ENCODE results near the gene CPXM2.

CPXM2 gene

DNA sequence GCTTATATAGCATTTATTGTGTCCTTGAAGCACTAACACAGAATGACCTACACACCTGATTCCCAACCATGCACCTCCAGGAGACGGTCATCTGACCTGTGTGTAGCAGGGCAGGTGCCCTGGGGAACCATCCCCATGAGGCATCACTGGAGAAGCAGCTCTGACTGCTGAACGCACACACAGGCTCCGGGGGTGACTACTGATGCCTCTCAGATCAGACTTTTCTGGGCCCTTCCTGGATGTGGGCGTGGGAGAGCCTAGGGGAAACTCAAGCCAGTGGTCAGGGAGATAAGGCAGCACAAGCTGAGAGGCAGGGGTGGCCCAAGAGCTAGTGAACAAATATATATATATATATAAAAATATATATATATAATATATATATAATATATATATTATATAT, 37.6 kb downstream of the CPXM2 start:
- H3K9me3 ChIP-seq (ENCODE audit: control insufficient read depth in 2 of 2, low read length in 2 of 2), result no peaks in the 10 kb centered on the region
- H3K27ac ChIP-seq (ENCODE audit: low read depth in 2 of 2, low read length in 2 of 2), result no peak overlapping the region
- no peaks in the 10 kb centered on the region for H3K27me3 ChIP-seq (ENCODE audit: control insufficient read depth in 2 of 2, insufficient read depth in 2 of 2, low read length in 2 of 2)
- H3K4me1 ChIP-seq (ENCODE audit: control insufficient read depth in 2 of 2, insufficient read depth in 2 of 2, low read length in 2 of 2), result peaks cover 2% of the 10 kb centered on the region in 2 donors
- no peak overlapping the region for H3K4me3 ChIP-seq (ENCODE audit: low read length in 2 of 2)
- H3K36me3 ChIP-seq (ENCODE audit: control insufficient read depth in 2 of 2, insufficient read depth in 2 of 2, low read length in 2 of 2), result no peaks in the 10 kb centered on the region
- H3K9ac ChIP-seq (ENCODE audit: low read depth in 1 of 2, low read length in 2 of 2), result no peak overlapping the region

DNA sequence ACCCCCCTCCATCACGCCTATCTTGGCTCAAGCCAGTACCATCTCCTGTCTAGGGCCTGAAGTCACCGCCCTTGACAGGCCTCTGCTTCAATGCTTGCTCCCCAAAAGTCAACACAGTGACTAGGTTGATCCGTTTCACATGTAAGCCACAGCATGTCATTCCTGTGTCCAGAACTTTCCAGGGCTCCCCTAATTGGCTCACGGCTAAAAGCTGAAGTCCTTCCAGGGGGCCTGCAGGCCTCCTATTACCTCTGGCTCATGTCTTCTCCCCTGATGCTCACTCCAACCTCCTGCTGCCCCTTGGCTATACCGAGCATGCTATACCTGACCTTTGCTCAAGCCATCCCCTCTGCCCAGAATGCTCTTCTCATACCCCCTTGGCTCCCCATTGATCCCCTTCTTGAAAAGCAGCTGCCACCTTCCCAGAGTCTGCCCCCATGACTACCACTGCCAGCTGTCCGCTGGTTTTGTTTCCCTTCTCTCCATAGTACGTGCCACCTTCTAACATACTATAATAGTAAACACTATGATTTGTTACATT, 39.1 kb downstream of the CPXM2 start:
- H3K27ac ChIP-seq (ENCODE audit: low read depth in 2 of 2, low read length in 2 of 2), result no peak overlapping the region
- no peaks in the 10 kb centered on the region for H3K9me3 ChIP-seq (ENCODE audit: control insufficient read depth in 2 of 2, low read length in 2 of 2)
- H3K9ac ChIP-seq (ENCODE audit: low read depth in 1 of 2, low read length in 2 of 2), result no peak overlapping the region
- no peak overlapping the region for H3K4me3 ChIP-seq (ENCODE audit: low read length in 2 of 2)
- no peaks in the 10 kb centered on the region for H3K36me3 ChIP-seq (ENCODE audit: control insufficient read depth in 2 of 2, insufficient read depth in 2 of 2, low read length in 2 of 2)
- peaks cover 11 to 16% of the 10 kb centered on the region in 2 donors for H3K4me1 ChIP-seq (ENCODE audit: control insufficient read depth in 2 of 2, insufficient read depth in 2 of 2, low read length in 2 of 2)
- H3K27me3 ChIP-seq (ENCODE audit: control insufficient read depth in 2 of 2, insufficient read depth in 2 of 2, low read length in 2 of 2), result no peaks in the 10 kb centered on the region

DNA sequence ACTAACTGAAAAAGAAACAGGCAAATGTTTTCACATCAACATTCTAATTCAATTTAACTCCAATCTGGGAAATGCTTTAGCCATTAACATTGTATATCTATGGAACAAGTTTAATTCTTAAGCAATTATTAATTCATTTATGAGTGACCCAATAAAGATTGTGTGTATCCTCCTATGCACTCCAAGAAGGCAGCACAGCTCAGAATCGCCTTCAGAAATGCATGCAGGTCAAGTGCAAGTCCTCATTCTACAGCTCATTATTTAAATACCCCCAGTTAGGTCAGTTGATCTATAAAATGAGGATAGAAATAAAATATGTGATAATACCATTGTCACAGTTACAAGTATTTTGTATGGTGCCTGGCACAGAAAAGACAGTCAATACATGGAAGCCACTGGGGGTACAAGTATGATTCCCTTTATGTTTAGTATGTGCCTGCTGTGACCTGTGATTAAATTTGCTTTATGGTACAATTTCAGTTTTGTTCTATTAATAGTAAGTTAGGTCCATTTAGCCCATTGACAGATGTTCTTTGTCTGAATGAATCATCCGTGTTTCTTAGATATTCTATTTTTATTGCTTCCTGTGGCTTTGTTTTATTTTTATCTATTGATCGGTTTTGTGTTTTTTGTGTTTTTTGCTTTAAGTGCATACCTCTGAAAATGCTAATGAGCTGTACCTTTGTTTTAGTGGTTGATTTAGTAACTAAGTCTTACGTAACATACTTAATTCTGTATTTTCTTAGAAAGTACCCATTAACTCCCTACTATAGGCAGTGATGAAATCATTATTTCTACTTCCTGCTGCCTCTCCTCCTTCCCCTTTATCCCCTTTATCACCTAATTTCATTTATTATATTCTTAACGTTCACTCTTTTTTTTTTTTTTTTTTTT, 42.8 kb downstream of the CPXM2 start:
- H3K4me1 ChIP-seq (ENCODE audit: control insufficient read depth in 2 of 2, insufficient read depth in 2 of 2, low read length in 2 of 2), result peaks cover 14 to 18% of the 10 kb centered on the region in 2 donors
- H3K36me3 ChIP-seq (ENCODE audit: control insufficient read depth in 2 of 2, insufficient read depth in 2 of 2, low read length in 2 of 2), result no peaks in the 10 kb centered on the region
- H3K4me3 ChIP-seq (ENCODE audit: low read length in 2 of 2), result no peak overlapping the region
- H3K27ac ChIP-seq (ENCODE audit: low read depth in 2 of 2, low read length in 2 of 2), result no peak overlapping the region
- no peak overlapping the region for H3K9ac ChIP-seq (ENCODE audit: low read depth in 1 of 2, low read length in 2 of 2)
- H3K9me3 ChIP-seq (ENCODE audit: control insufficient read depth in 2 of 2, low read length in 2 of 2), result no peaks in the 10 kb centered on the region
- H3K27me3 ChIP-seq (ENCODE audit: control insufficient read depth in 2 of 2, insufficient read depth in 2 of 2, low read length in 2 of 2), result no peaks in the 10 kb centered on the region

DNA sequence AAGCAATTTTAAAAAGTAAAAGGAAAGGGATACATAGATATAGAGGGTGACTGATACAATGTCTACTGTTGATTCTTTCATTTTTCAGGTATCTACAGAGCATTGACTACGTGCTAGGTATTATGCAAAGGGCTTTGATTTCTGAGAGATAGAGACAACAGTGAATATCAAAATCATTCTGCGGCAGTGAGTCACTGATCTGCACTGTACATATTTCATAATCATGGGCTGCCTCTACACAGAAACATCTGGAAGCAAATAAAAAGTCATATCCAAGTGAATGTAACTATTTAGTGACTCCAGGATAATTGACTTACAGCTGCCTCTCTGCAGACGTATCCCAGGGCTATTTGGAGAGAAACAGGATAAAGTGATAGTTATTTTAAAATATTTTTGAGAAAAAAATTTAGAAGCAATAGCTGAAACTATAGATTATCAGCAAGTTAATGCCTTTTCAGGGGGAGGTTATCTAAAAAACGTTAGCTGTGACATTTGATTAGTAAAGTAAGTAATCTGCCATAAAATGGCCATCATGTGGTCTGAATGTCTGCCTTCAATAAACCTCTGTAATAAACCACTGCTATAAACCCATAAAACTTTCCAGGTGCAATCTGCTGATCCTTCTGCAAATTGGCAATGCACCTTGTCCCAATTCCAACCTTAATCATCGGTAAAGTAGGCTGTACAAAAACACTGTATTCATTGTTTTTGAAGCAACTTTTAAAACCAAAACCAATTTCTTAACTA, 43.7 kb downstream of the CPXM2 start:
- Histone ChIP-seq H3K27me3 (ENCODE audit: control insufficient read depth in 2 of 2, insufficient read depth in 2 of 2, low read length in 2 of 2) (no peaks in the 10 kb centered on the region), H3K4me3 (ENCODE audit: low read length in 2 of 2) (peak overlapping the region in 1 of 2 donors; percentile 37), H3K9ac (ENCODE audit: low read depth in 1 of 2, low read length in 2 of 2) (no peak overlapping the region), H3K27ac (ENCODE audit: low read depth in 2 of 2, low read length in 2 of 2) (no peak overlapping the region), H3K36me3 (ENCODE audit: control insufficient read depth in 2 of 2, insufficient read depth in 2 of 2, low read length in 2 of 2) (no peaks in the 10 kb centered on the region), H3K4me1 (ENCODE audit: control insufficient read depth in 2 of 2, insufficient read depth in 2 of 2, low read length in 2 of 2) (peaks cover 14 to 18% of the 10 kb centered on the region in 2 donors), H3K9me3 (ENCODE audit: control insufficient read depth in 2 of 2, low read length in 2 of 2) (no peaks in the 10 kb centered on the region)

DNA sequence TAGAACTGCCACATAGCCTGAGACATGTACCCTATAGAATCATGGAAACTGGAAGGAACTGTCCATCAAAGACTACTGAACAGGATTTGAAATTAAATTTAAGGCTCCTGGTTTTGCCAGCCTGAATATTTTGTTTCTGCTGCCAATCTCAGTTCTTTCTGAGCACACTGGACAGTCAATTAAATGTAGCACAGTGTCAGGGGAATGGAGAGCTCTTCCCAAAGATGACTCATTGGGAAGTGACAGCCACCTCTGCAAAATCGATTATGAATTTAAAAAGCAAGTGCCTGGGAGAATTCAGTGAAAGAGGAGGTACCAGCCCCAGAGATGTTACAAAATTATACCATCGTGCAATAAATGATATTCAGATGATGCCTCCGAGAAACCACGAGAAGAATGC, 47.8 kb downstream of the CPXM2 start:
- Histone ChIP-seq H3K4me3 (ENCODE audit: low read length in 2 of 2) (no peak overlapping the region), H3K27ac (ENCODE audit: low read depth in 2 of 2, low read length in 2 of 2) (no peak overlapping the region), H3K36me3 (ENCODE audit: control insufficient read depth in 2 of 2, insufficient read depth in 2 of 2, low read length in 2 of 2) (no peaks in the 10 kb centered on the region), H3K9me3 (ENCODE audit: control insufficient read depth in 2 of 2, low read length in 2 of 2) (no peaks in the 10 kb centered on the region), H3K9ac (ENCODE audit: low read depth in 1 of 2, low read length in 2 of 2) (no peak overlapping the region), H3K27me3 (ENCODE audit: control insufficient read depth in 2 of 2, insufficient read depth in 2 of 2, low read length in 2 of 2) (no peaks in the 10 kb centered on the region), H3K4me1 (ENCODE audit: control insufficient read depth in 2 of 2, insufficient read depth in 2 of 2, low read length in 2 of 2) (peaks cover 13 to 15% of the 10 kb centered on the region in 2 donors)

DNA sequence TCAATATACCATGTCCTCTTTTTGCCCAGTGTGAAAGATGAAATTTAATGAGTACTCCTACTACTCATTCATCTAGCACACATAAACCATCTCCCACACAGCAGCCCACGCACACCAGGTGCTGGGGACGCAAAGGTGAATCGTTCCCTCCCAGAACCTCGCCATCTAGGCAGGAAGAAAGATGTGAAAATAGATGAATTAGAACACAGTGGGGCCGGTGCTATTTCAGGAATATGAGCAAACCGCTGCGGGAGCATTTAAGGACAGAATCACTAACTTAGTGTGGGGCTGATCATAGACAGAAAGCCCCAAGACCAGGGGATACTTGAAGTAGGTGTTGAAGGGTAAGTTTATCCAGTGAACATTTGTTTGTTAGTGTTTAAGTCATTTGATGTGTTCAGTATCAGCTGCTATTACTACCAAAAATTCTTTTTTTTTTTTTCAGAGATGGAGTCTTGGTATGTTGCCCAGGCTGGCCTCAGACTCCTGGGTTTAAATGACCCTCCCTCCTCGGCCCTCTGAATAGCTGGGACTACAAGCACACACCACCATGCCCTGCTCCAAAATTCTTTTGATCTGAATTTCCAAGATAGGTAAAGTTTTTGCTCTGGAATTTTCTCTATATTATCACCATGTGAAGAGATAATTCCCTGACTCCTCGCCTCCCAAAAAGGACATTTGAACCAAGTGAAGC, 48.8 kb downstream of the CPXM2 start:
- Histone ChIP-seq H3K4me3 (ENCODE audit: low read length in 2 of 2) (no peak overlapping the region), H3K4me1 (ENCODE audit: control insufficient read depth in 2 of 2, insufficient read depth in 2 of 2, low read length in 2 of 2) (peaks cover 6% of the 10 kb centered on the region in 2 donors), H3K9ac (ENCODE audit: low read depth in 1 of 2, low read length in 2 of 2) (no peak overlapping the region), H3K36me3 (ENCODE audit: control insufficient read depth in 2 of 2, insufficient read depth in 2 of 2, low read length in 2 of 2) (no peaks in the 10 kb centered on the region), H3K9me3 (ENCODE audit: control insufficient read depth in 2 of 2, low read length in 2 of 2) (no peaks in the 10 kb centered on the region), H3K27ac (ENCODE audit: low read depth in 2 of 2, low read length in 2 of 2) (no peak overlapping the region), H3K27me3 (ENCODE audit: control insufficient read depth in 2 of 2, insufficient read depth in 2 of 2, low read length in 2 of 2) (no peaks in the 10 kb centered on the region)

DNA sequence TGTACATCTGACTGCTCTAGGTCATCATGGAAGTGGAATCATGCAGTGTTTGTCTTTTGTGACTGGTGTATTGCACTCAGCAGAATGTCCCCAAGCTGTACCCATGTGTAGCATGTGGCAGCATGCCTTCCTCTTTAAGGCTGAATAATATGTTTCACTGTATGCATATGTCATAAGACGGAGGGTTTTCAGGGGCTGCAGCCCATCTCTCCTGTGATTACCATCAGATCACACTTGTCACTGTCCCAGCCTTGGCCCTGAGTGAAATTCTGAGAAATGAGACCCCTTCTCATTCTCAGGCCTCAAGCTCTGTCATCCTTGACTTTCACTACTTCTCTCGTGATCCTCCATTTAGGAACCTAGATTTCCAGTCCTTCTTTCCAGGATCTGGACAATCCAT, 50.0 kb downstream of the CPXM2 start:
- H3K4me1 ChIP-seq (ENCODE audit: control insufficient read depth in 2 of 2, insufficient read depth in 2 of 2, low read length in 2 of 2), result no peaks in the 10 kb centered on the region
- H3K4me3 ChIP-seq (ENCODE audit: low read length in 2 of 2), result no peak overlapping the region
- no peaks in the 10 kb centered on the region for H3K9me3 ChIP-seq (ENCODE audit: control insufficient read depth in 2 of 2, low read length in 2 of 2)
- H3K36me3 ChIP-seq (ENCODE audit: control insufficient read depth in 2 of 2, insufficient read depth in 2 of 2, low read length in 2 of 2), result no peaks in the 10 kb centered on the region
- H3K27me3 ChIP-seq (ENCODE audit: control insufficient read depth in 2 of 2, insufficient read depth in 2 of 2, low read length in 2 of 2), result no peaks in the 10 kb centered on the region
- no peak overlapping the region for H3K9ac ChIP-seq (ENCODE audit: low read depth in 1 of 2, low read length in 2 of 2)
- H3K27ac ChIP-seq (ENCODE audit: low read depth in 2 of 2, low read length in 2 of 2), result no peak overlapping the region

DNA sequence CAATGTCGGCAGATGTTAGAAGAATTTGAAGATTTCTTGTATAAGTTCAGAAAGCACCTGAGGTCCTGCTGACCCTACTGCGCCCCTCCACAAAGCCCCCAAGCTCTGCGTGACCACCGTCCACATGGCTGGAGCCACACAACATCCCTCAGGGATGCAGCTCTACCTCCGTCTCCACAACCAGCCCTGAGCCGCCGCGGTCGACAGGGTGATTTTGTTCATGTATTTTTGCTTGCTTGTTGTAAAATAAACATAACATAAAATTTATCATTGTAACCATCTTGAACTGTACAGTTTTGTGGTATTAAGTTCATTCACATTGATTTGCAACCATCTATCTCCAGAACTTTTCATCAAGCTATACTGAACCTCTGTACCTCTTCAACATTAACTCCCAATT, 50.5 kb downstream of the CPXM2 start:
- H3K27me3 ChIP-seq (ENCODE audit: control insufficient read depth in 2 of 2, insufficient read depth in 2 of 2, low read length in 2 of 2), result no peaks in the 10 kb centered on the region
- H3K9me3 ChIP-seq (ENCODE audit: control insufficient read depth in 2 of 2, low read length in 2 of 2), result no peaks in the 10 kb centered on the region
- H3K4me1 ChIP-seq (ENCODE audit: control insufficient read depth in 2 of 2, insufficient read depth in 2 of 2, low read length in 2 of 2), result no peaks in the 10 kb centered on the region
- no peak overlapping the region for H3K27ac ChIP-seq (ENCODE audit: low read depth in 2 of 2, low read length in 2 of 2)
- H3K9ac ChIP-seq (ENCODE audit: low read depth in 1 of 2, low read length in 2 of 2), result no peak overlapping the region
- no peaks in the 10 kb centered on the region for H3K36me3 ChIP-seq (ENCODE audit: control insufficient read depth in 2 of 2, insufficient read depth in 2 of 2, low read length in 2 of 2)
- H3K4me3 ChIP-seq (ENCODE audit: low read length in 2 of 2), result no peak overlapping the region

DNA sequence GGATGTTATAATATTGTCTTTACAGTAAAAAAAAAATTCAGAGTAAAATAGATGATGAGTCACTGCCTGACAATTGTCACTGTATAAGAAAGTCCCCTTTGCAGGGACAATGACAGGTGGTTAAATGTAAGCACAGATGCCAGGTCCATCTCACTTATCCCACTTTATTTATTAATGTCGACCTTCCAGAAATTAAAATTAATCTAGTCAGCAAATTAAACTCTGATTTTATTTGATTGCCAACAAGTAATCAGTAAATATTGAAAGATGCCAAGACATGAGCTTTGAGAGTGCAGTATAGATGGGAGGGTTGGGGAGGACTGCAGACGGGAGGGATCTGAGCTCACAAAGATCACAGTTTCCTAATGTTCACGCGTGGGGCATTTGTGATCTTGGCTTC, 50.9 kb downstream of the CPXM2 start:
- Histone ChIP-seq H3K36me3 (ENCODE audit: control insufficient read depth in 2 of 2, insufficient read depth in 2 of 2, low read length in 2 of 2) (no peaks in the 10 kb centered on the region), H3K27me3 (ENCODE audit: control insufficient read depth in 2 of 2, insufficient read depth in 2 of 2, low read length in 2 of 2) (no peaks in the 10 kb centered on the region), H3K9ac (ENCODE audit: low read depth in 1 of 2, low read length in 2 of 2) (no peak overlapping the region)

More for the DNA sequence above, 50.9 kb downstream of the CPXM2 start:
- Histone ChIP-seq H3K4me3 (ENCODE audit: low read length in 2 of 2) (no peak overlapping the region), H3K9me3 (ENCODE audit: control insufficient read depth in 2 of 2, low read length in 2 of 2) (no peaks in the 10 kb centered on the region), H3K27ac (ENCODE audit: low read depth in 2 of 2, low read length in 2 of 2) (no peak overlapping the region), H3K4me1 (ENCODE audit: control insufficient read depth in 2 of 2, insufficient read depth in 2 of 2, low read length in 2 of 2) (no peaks in the 10 kb centered on the region)

All from mucosa of rectum (tissue), 2 donors.